Esophagus mucosa (tissue), 1 donor: Measurements from ENCODE around the gene TMC7. TPM values are rescaled to one million over a fixed set of nuclear protein-coding genes. Genes with fewer than 3 reads are reported as not detected.
"Not testable (repeated sequence)": the region's sequence is repeated elsewhere in the genome, so short reads cannot be mapped to it uniquely, and the experiment has no call there.

ENCODE experiments used
- ATAC-seq: fragments of 200-7000 bp; cut with Tn5 transposase; one replicate; pipeline ENCODE4 v1.9.1; 2020
- total RNA-seq: library from RNA; stranded (reverse); gene quantifications from one replicate; pipeline ENCODE4 v1.2.4, GENCODE V29; 2023
- donor health status: DM: yes; HTN: yes; CAD: no.

The TMC7 gene
- total RNA-seq, 1 donor from 2014 or later, result 0.72 TPM

DNA sequence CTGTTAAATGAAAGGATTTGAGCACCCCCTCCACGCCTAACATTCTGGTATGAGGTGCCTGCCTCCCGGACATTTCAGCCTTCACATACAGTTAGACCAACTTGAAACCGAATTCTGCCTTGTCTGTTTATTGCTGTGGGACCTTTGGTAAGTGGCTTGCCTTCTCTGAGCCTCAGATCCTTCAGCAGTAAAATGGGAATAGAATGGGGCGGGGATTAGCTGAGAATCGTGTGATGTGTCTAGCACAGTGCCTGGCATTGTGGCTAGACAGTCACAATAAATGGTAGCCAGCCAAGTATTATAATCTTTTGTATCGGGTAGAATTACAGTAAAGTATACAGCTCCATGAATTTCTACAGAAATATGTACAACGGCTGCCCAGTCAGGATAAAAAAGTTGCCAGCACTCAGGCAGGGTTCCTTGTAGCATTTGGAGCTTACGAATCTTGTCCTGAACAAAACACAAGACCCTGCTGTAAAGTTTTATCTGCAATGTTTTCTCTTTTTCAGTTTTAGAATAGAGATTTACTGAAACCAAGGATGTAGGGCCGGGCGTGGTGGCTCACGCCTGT, 786 bp downstream of the TMC7 start:
- no peak for ATAC-seq

DNA sequence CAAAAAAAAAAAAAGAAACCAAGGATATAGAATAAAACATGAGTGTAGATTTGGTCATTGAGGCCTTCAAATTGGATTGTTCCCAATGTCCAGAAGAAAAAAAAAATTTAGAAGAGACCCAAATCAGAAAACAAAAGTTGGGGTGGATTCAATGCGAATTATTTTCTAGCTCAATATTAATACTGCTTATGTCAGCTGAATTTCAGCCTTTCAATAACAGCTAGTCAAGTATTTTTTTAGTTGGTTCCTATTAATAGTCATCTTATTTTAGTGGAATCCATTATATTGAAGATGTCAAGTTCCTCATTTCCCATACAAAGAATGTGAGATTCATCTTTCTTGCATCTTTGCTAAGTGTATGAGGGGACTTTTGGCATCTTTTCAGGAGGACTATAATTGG, 1.5 kb downstream of the TMC7 start:
- not testable (repeated sequence) for ATAC-seq

DNA sequence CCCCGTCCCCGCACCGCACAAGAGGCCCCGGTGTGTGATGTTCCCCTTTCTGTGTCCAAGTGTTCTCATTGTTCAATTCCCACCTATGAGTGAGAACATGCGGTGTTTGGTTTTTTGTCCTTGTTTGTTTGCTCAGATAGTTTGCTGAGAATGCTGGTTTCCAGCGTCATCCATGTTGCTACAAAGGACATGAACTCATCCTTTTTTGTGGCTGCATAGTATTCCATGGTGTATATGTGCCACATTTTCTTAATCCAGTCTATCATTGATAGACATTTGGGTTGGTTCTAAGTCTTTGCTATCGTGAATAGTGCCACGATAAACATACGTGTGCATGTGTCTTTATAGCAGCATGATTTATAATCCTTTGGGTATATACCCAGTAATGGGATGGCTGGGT, 8.0 kb downstream of the TMC7 start:
- ATAC-seq, result not testable (repeated sequence)

DNA sequence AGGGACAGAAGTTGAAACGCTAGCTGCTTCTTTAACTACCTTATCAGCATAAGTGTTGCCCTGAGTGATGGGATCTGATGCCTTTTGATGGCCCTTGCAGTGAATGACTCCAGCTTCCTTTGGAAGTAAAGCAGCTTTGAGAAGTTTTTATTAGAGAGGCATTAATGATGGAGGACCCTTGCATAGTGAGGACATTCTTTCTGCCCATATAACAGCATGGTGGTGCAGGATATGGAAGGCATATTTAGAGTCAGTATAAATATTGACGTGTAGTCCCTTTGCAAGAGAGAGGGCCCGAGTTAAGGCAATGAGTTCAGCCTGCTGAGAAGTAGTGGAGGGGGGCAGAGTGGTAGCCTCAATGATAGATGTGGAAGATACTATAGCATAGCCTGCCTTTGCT, 9.8 kb downstream of the TMC7 start:
- not testable (repeated sequence) for ATAC-seq

DNA sequence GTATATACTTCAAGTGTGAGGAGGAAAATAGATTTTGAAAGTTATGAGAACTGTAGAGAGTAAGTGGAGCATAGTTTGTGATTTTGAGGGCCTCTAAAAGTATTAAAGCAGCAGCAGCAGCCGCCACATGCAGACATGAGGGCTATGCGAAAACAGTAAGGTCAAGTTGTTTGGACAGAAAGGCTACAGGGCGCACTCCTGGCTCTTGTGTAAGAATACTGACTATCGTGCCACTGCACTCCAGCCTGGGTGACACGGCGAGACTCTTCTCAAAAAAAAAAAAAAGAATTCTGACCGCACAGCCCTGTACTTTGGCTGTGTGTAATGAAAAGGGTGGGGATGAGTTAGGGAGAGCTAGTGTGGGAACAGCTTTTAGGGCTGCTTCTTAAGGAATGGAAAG, 10.4 kb downstream of the TMC7 start:
- not testable (repeated sequence) for ATAC-seq

DNA sequence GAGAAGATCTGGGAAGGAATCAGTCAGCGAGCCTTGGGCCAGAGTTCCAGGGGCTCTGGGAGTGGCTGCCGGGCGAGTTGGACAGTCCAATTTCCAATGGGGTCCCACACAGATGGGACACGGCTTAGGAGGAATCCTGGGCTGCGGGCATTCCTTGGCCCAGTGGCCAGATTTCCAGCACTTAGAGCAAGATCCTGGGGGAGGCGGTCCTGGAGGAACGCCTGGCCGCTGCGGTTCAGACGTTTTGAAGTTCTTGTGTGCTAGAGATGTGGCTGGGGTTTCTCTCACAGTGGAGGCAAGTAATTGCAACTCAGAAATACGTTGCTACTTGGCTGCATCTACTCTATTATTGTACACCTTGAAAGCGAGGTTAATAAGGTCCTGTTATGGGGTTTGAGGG, 11.7 kb downstream of the TMC7 start:
- not testable (repeated sequence) for ATAC-seq

DNA sequence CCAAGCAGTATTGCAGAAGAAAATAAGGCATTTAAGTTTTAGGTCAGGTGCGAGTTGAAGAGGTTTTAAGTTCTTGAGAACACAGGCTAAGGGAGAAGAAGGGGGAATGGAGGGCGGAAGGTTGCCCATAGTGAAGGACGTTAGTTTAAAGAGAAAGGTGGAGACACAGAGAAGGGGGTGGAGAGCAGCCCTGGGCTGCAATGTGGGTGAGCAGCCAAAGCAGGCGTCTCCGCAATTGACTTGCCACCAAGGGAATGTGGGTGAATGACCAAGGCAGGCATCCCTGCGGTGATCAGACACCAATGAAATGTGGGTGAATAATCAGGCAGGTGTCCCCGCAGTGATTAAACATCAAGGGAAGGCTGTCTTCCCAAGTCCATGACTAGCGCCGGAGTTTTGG, 12.8 kb downstream of the TMC7 start:
- ATAC-seq, result not testable (repeated sequence)

DNA sequence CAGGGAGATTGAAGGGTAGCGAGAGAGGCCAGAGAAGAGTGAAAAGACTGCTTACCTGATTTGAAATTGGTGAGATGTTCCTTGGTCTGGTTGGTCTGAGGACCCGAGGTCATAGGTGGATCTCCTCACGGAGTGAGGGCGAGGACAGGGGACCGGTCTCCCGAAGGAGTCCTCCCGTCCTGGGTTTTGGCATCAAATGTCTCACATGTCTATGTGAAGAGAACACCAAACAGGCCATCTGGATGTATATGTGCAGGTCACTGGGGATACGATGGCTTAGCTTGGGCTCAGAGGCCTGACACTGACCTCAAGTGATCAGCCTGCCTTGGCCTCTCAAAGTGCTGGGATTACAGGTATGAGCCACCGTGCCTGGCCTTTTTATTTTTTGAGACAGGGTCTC, 13.3 kb downstream of the TMC7 start:
- not testable (repeated sequence) for ATAC-seq

DNA sequence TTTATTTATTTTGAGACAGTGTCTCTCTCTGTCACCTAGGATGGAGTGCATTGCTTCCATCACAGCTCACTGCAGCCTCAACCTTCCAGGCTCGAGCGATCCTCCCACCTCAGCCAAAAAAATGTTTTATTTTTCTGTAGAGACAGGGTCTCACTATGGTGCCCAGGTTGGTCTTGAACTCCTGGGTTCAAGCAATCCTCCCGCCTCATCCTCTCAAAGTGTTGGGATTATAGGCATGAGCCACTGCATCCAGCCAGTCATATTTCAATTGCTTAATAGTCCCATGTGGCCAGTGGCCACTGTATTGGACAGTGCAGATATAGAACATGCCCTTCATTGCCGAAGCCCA, 15.3 kb downstream of the TMC7 start:
- ATAC-seq, result peak; percentile 15

DNA sequence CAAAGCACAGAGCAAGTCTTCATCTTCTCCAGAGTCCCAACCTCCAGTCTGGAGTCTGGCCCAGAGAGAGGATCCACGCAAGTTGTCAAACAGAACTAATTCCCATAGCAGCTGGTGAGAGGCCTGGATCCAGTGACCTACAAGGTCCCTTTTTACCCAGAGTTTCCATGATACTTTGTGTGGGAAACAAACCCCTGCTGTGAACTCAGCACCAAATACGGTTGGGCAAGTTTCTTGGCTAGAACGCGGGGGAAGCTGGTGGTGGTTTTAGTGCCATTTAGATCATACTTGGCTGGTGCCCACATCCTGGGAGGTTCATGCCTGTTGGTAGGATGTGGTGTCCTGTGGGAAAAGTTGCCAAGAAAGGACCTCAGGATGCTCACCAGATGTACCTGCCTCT, 18.1 kb downstream of the TMC7 start:
- no peak for ATAC-seq

DNA sequence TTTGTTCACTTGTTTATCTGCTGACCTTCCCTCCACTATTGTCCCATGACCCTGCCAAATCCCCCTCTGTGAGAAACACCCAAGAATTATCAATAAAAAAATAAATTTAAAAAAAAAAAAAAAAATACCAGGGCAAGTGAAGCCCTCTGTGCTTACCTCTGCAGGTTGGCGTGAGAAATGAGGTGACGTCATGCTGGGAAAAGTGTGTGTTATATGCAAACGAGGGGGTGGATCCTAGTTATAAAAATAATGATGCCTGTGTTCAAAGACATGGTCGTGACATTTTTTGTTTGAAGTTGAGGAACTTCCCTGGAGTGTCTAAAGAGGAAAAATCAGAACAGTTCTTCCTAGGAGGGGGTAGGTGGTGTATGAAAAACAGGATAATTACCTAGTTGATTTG, 20.2 kb downstream of the TMC7 start:
- no peak for ATAC-seq

DNA sequence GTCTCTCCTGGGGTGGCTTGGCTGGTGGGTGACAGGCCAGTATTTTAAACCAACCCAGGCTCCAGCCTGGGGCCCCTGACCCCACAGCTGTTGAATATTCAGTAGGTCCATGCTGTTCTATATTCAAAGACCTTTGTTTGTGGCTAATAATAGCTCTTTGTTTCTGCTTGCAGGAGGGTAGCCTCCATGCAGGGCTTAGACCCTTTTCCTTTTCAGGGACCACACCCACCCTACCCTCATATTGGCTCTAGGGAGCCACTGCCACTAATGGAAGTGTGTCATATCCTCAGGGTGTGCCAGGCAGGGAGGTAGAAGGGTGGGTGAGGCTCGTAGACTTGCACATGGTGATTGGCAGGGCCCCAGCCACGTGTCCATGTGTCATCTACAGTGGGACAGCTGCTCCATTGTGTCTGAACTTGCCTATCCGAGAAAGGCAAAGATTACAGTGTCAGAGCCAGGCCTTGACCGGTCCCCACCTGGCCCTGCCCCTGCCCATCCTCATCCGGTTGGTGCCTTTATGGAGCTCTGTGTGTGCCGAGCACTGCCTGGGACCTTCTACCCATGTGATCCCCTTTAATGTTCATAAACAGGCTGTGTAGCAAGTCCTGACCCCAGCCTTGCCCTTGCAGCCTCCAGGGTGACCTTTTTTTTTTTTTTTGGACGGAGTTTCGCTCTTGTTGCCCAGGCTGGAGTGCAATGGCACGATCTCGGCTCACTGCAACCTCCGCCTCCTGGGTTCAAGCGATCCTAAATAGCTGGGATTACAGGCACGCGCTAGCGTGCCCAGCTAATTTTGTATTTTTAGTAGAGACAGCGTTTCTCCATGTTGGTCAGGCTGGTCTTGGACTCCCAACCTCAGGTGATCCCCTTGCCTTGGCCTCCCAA, 22.1 kb downstream of the TMC7 start:
- peak; percentile 98 for ATAC-seq

DNA sequence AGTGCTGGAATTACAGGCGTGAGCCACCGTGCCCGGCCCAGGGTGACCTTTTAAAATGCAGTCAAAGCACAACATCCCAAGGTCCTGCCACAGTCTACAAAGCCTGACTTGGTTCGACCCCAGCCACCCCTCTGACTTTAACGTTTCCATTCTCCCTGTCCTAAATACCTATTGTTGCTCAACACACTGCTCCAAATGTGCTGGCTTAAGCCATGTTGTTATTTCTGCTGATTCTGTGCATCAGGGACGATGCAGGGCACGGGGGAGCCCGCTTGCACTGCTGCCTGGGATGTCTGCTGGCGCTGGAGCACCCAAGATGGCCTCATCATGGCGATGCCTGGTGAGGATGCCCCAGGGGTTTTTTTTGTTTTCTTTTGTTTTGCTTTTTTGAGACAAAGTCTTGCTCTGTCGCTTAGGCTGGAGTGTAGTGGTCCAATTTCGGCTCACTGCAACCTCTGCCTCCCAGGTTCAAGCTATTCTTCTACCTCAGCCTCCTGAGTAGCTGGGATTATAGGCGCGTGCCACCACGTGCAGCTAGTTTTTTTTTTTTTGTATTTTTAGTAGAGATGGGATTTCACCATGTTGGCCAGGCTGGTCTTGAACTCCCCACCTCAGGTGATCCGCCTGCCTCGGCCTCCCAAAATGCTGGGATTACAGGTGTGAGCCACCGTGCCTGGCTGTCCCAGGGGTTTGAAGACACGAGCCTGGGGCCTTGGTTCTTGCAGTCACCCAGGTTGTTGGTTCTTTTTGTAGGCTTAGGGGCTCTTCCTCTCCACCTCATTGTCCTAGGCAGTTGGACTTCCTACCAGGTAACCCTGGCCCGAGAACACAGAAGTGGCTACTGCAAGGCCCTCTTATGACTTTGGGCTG, 22.9 kb downstream of the TMC7 start:
- no peak for ATAC-seq

DNA sequence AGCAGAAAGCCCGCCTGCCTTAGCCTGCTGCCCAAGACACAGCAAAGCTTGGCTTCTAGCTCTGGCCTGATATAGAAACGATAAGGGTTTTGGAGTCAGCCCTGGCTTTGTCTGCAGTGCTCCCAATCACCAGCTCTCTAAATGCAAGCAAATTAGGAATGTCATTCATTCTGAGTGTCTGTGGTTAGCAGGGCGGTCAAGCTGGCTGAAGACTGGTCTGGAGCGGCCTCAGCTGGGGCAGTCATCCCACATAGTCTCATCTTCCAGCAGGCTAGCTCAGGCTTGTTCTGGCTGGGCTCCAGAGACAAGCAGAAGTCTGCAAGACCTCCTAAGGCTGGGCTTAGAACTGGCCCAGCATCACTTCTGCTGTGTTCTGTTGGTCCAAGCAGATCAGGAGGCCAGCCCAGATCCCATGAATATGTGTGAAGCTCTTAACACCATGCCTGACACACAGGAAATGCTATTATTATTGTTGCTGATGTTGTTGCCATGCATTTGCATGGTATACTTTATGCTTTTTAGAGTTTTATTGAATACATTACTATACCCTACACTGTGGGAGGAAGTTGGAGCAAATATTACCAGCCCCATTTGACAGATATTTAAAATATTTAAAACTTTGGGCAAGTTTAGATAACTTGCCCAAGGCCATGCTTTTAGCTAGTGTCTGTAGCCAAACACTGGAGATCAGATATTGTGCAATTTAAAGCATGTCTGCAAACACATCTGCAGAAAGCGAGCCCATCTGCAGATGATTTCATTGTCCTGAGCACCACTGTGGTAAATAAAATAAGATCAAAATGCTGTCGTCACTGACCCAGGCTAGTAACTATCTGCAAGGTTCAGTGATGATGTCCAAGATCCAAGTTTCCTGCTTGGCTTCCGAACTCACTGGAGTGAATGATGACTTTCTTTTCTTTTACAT, 24.8 kb downstream of the TMC7 start:
- ATAC-seq, result no peak

DNA sequence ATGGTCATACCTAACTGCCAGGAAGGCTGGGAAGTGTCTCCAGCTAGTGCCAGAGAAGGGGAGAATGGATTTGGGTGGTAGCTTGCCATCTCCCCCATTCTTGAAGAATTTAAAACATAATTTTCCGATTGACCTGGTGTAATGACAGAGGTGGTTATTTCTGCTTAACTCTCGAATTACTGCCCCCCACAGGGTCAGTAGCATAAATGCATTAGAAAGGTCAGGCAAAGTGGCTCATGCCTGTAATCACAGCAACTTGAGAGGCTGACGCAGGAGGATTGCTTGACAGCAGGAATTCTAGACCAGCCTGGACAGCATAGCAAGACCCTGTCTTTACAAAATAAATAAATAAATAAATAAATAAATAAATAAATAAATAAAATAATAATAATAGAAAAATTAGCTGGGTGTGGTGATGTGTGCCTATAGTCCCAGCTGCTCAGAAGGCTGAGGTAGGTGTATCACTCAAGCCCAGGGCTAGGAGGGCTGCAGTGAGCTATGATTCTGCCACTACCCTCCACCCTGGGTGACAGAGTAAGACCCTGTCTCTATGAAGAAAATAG, 27.5 kb downstream of the TMC7 start:
- no peak for ATAC-seq

DNA sequence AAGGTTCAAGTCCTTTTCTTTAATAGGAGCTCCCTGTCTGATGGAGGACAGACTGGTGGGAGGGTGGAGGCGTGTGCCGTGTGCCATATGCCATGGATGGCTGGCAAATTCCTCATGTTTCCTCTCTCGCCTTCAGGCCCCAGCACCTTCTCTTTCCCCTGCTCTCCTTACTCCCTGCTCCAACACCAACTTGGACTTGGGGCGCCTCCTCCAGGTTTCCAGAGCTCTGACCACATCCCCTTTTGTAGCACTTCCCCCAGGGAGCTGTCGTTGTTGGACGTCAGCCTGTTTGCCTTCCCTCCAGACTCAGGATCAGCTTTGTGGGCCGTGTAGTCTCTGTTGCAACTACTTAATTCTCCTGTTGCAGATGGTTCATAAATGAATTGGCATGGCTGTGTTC, 30.7 kb downstream of the TMC7 start:
- no peak for ATAC-seq

DNA sequence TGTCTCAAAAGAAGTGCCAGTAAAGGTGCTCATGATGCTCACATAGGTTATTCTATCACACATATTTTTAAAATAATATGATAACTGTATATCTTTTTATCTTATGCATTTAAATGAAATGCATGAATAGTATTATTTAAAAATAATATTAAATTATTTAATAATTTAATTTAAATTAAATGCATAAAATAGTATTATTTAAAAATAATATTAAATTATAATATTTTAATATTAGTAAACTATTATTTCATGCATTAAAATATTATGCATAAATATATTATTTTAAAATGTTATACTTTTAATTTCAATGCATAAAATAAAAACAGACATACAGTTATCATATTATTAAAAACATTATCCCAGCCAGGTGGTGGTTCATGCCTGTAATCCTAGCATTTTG, 33.4 kb downstream of the TMC7 start:
- ATAC-seq, result no peak

DNA sequence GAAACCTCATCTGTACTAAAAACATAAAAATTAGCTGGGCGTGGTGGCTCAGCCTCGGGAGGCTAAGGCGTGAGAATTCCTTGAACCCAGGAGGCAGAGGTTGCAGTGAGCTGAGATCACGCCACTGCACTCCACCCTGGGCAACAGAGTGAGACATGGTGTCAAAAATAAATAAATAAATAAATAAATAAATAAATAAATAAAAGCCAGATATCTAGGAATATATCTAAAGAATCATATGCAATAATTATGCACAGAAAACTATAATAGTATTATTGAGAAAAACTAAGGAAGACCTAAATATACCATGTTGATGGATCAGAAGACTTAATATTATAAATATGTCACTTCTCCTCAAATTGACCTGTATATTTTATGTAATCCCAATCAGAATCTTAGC, 37.0 kb downstream of the TMC7 start:
- ATAC-seq, result no peak

DNA sequence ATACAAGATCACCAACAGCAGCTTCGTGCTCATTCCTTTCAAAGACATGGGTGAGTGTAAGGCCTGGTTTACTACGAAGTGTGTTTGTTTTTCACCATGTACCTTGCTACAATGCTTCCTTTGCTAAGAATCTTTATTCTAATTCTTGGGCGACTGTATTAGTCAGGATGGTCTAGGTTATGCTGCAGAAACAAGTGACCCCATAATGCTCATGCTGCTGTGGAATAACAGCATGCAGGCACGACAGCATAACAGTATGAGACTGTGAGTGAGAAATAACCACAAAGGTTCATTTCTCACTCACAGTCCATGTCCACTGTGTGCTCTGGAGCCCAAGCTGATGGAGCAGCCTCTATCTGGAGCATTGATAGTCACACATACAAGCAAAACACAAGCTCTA, 38.0 kb downstream of the TMC7 start:
- no peak for ATAC-seq

DNA sequence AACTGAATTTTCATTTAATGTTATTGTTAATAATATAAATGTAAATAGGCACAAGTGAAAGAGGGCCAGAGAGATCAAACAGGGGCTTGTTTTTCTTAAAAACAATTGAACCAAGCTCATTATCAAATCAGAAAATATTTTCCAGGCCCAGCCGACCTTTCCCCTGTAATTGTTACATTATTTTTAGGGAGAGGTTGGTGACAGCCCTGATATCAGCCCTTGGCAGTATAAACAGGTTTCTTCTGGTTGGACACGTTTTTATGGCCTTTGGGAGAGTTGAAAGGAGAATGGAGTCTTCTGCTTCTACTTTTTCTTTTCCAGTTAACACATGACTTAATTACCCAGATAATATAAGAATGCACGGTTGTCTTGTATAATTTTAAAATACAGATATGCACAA, 43.7 kb downstream of the TMC7 start:
- no peak for ATAC-seq

DNA sequence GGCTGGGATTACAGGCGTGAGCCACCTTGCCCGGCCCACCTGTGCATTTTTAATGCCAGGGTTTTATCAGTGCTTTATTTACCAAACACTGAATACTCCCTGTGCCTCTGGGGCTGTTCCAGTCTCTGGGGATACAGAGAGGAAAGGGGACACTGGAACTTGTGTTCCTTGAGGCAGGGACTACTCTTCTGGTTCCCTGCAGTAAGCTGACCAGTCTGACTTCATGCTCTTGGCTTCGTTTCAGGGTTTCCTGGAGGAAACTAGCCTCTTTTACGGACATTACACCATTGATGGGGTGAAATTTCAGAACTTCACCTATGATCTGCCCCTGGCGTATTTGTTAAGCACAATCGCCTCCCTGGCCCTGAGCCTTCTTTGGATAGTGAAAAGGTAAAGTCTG, 46.2 kb downstream of the TMC7 start:
- no peak for ATAC-seq

DNA sequence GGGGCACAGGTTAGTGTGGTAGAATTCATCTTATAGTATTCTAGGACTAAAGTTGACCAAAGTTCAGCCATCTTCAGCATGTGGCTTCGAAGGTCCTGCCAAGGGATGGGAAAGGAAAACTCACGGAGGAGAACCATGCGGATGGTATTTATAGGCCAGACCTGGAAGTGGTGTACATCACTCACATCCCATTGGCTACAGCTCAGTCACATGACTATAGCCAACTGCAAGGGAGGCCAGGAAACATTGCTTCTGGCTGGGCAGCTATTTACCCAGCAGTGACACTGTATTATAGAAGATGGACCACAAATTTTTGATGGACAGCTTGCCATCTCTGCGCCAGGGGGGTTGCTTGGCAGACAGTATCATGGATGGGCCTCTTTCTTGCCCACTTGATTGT, 48.0 kb downstream of the TMC7 start:
- ATAC-seq, result no peak
